Glutamatergic neuron (in vitro differentiated cells): ENCODE results near the gene GAREM2. TPM values are rescaled to one million over a fixed set of nuclear protein-coding genes. Genes with fewer than 3 reads are reported as not detected.

Experiments used
- DNase-seq: peaks from one replicate; pipeline ENCODE4 v3.0.0; 2022
- H3K27ac Mint-ChIP-seq: one replicate; pipeline ENCODE4 v1.8.0; 2020; ENCODE audit warnings: mild to moderate bottlenecking, mixed read lengths, inconsistent platforms; ENCODE audit not compliant: unreplicated experiment
- H3K27me3 Mint-ChIP-seq: one replicate; pipeline ENCODE4 v1.8.0; 2020; ENCODE audit warnings: mild to moderate bottlenecking, moderate library complexity, mixed read lengths, inconsistent platforms; ENCODE audit not compliant: unreplicated experiment
- H3K36me3 Mint-ChIP-seq: one replicate; pipeline ENCODE4 v1.8.0; 2020; ENCODE audit warnings: mild to moderate bottlenecking, mixed read lengths, inconsistent platforms; ENCODE audit not compliant: unreplicated experiment
- H3K4me1 Mint-ChIP-seq: one replicate; pipeline ENCODE4 v1.8.0; 2020; ENCODE audit warnings: mild to moderate bottlenecking, low read depth, mixed read lengths, inconsistent platforms; ENCODE audit not compliant: unreplicated experiment
- H3K4me3 Mint-ChIP-seq: one replicate; pipeline ENCODE4 v1.8.0; 2020; ENCODE audit warnings: mild to moderate bottlenecking, mixed read lengths, inconsistent platforms; ENCODE audit not compliant: unreplicated experiment
- H3K9me3 Mint-ChIP-seq: one replicate; pipeline ENCODE4 v1.8.0; 2020; ENCODE audit warnings: mild to moderate bottlenecking, moderate library complexity, mixed read lengths, inconsistent platforms; ENCODE audit not compliant: unreplicated experiment
- CTCF ChIP-seq: fragments of 200-600 bp; sonication (generic); IDR thresholded peaks from one replicate; pipeline ENCODE4 v1.5.0; 2021; ENCODE audit not compliant: partially characterized antibody, unreplicated experiment
- total RNA-seq: library from RNA; stranded (reverse); fragmentation: NEBNext Ultra II Directional; extraction: Animal tissue kit (Norgen Biotek cat#: 25700); gene quantifications from one replicate; pipeline ENCODE4 v1.2.1, GENCODE V29; 2021; ENCODE audit not compliant: unreplicated experiment

The GAREM2 gene
- total RNA-seq, 1 donor from 2014 or later, result 49.3 TPM

DNA sequence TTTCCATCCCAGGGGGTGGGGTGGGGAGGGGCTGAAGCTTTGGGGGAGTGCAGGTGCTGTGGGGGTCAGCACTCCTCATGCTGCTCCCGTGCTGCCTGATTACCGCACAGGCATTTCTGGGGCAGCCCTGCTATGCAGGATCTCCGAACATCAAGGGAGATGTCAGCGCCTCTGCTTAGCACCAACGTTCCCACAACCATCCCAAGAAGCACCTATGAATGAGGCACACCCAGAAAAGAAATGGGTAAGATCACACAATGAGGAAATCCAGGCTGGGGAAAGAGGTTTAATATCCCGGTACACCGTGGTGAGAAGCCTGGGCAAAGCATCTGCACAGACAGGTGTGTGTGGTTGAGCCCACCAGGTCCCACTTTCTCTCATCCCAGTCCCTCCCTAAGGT is 17.5 kb downstream of the GAREM2 start:
- TF ChIP-seq CTCF, result no peak
- H3K9me3 Mint-ChIP-seq, result peaks cover 2% of the 10 kb centered on the region
- peaks cover 7% of the 10 kb centered on the region for H3K27me3 Mint-ChIP-seq
- H3K4me3 Mint-ChIP-seq, result no peak overlapping the region
- DNase-seq, result no peak
- no peak overlapping the region for H3K27ac Mint-ChIP-seq
- H3K4me1 Mint-ChIP-seq, result no peaks in the 10 kb centered on the region
- no peaks in the 10 kb centered on the region for H3K36me3 Mint-ChIP-seq

- Mint-ChIP-seq H3K9me3 (no peaks in the 10 kb centered on the region), H3K27me3 (peaks cover 5% of the 10 kb centered on the region), H3K27ac (no peak overlapping the region), H3K4me3 (no peak overlapping the region), H3K36me3 (no peaks in the 10 kb centered on the region), H3K4me1 (no peaks in the 10 kb centered on the region)
- DNase-seq, result no peak
- TF ChIP-seq CTCF, result no peak
These were observed 18.6 kb downstream of the GAREM2 start for GRCh38 chr2:26191316-26192159.

- TF ChIP-seq CTCF, result no peak
- no peaks in the 10 kb centered on the region for H3K36me3 Mint-ChIP-seq
- no peak for DNase-seq
These were observed 20.8 kb downstream of the GAREM2 start for GRCh38 chr2:26193578-26194231.

GRCh38 chr2:26195040-26195984 is 22.4 kb downstream of the GAREM2 start:
- Mint-ChIP-seq H3K27me3 (peaks cover 3% of the 10 kb centered on the region), H3K36me3 (no peaks in the 10 kb centered on the region), H3K27ac (no peak overlapping the region), H3K4me3 (no peak overlapping the region), H3K9me3 (no peaks in the 10 kb centered on the region), H3K4me1 (no peaks in the 10 kb centered on the region)
- no peak for TF ChIP-seq CTCF
- DNase-seq, result no peak

More at GRCh38 chr2:26193578-26194231, 20.8 kb downstream of the GAREM2 start:
- peaks cover 5% of the 10 kb centered on the region for H3K27me3 Mint-ChIP-seq
- no peak overlapping the region for H3K27ac Mint-ChIP-seq
- no peaks in the 10 kb centered on the region for H3K4me1 Mint-ChIP-seq
- no peak overlapping the region for H3K4me3 Mint-ChIP-seq
- no peaks in the 10 kb centered on the region for H3K9me3 Mint-ChIP-seq
